ENCODE results near the gene ACAD9.

The ACAD9 gene

DNA sequence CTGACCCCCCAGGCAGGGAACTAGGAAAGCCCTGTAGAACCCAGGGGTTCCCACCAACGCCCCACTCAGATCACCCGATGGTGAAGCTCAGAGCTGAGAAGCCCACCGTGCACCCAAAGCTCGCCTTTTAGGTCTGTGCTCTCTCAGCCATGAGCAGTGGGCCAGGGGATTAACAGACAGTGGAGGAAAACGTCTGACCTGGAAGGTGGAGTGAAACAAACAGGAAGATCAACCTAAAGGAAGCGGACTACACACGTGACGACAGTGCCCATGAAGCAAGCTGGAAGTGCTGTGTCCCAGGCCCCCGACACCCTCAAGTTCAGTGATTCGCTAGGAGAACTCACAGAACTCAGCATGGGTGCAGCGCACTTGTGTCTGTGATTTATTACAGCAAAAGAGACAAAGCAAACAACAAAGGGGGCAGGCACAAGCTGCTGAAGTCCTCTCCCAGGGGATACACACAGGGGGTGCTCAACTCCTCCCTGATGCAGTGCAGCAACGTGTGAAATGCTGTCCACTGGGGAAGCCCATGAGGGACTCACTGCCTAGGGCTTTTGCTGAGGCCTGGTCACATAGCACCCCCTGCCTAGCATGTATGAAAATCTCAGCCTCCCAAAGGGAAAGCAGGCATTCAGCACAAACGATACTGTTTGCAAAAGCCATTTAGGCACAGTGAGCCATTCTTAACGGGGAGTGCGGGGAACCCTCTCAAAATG lies 71.0 kb downstream of the ACAD9 start:
- TF ChIP-seq, protein P1, sequence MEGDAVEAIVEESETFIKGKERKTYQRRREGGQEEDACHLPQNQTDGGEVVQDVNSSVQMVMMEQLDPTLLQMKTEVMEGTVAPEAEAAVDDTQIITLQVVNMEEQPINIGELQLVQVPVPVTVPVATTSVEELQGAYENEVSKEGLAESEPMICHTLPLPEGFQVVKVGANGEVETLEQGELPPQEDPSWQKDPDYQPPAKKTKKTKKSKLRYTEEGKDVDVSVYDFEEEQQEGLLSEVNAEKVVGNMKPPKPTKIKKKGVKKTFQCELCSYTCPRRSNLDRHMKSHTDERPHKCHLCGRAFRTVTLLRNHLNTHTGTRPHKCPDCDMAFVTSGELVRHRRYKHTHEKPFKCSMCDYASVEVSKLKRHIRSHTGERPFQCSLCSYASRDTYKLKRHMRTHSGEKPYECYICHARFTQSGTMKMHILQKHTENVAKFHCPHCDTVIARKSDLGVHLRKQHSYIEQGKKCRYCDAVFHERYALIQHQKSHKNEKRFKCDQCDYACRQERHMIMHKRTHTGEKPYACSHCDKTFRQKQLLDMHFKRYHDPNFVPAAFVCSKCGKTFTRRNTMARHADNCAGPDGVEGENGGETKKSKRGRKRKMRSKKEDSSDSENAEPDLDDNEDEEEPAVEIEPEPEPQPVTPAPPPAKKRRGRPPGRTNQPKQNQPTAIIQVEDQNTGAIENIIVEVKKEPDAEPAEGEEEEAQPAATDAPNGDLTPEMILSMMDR (IDR thresholded peaks at IDR 0.05): no peak
- H3K4me3 ChIP-seq: no peak overlapping the region
- no peak overlapping the region for H3K27ac ChIP-seq
- no peak for DNase-seq (ENCODE audit: low spot score)

DNA sequence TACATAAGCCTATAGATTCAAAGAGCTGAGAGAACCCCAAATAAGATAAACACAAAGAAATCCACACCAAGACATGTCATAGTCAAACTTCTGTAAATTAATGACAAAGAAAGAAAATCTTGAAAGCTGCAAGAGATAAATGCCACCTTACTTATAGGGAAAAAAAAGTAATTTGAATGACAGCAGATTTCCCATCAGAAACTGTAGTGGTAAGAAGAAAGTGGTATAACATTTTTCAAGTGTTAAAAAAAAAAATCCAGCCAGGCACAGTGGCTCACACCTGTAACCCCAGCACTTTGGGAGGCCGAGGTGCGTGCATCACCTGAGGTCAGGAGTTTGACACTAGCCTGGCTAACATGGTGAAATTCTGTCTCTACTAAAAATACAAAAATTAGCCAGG lies 77.0 kb downstream of the ACAD9 start:
- TF ChIP-seq, protein P1 (IDR thresholded peaks at IDR 0.05): no peak
- no peak for DNase-seq (ENCODE audit: low spot score)
- no peak overlapping the region for H3K27ac ChIP-seq
- no peak overlapping the region for H3K4me3 ChIP-seq
